Ovary (tissue), 3 donors: ENCODE measurements around the gene PPM1F.

Experiments used
- CTCF ChIP-seq, 3 donors: fragments of 450-650 bp in 2 of 3; fragments of 200-600 bp in 1 of 3; IDR thresholded peaks; one replicate each; pipeline versions ENCODE4 v1.5.1 to v1.8.0; 2016 to 2022; ENCODE audit warnings: antibody characterized with exemption in 3 of 3, mild to moderate bottlenecking in 1 of 3
- POLR2A ChIP-seq: fragments of 450-650 bp; IDR thresholded peaks from one replicate; pipeline ENCODE4 v1.6.1; 2017; ENCODE audit warnings: antibody characterized with exemption, mild to moderate bottlenecking, moderate library complexity
- donor health status: DM: no; HTN: no; CAD: no.

GRCh38 chr22:21962655-21962949, 10.0 kb upstream of the PPM1F start:
- TF ChIP-seq CTCF (IDR thresholded peaks at IDR 0.05), result no peak
- no peak for TF ChIP-seq POLR2A
